ENCODE results near the gene GRM5. TPM values are rescaled to one million over a fixed set of nuclear protein-coding genes. Genes with fewer than 3 reads are reported as not detected.
"Not testable (repeated sequence)": the region's sequence is repeated elsewhere in the genome, so short reads cannot be mapped to it uniquely, and the experiment has no call there.

The GRM5 gene
- polyA plus RNA-seq, 3 donors from 2014 or later: not detected

GRCh38 chr11:89029671-89030070 lies 36.1 kb downstream of the GRM5 start:
- H3K4me3 Mint-ChIP-seq; H3K36me3 Mint-ChIP-seq; H3K4me1 Mint-ChIP-seq; H3K27ac Mint-ChIP-seq; H3K27me3 Mint-ChIP-seq (ENCODE audit: low read depth in 3 of 3); DNase-seq: not testable (repeated sequence)
- H3K9me3 Mint-ChIP-seq: peaks cover 3 to 17% (median 9%) of the 10 kb centered on the region in 6 donors

GRCh38 chr11:89021339-89021738 lies 44.4 kb downstream of the GRM5 start:
- Mint-ChIP-seq H3K27me3 (ENCODE audit: low read depth in 3 of 3) (no peaks in the 10 kb centered on the region), H3K27ac (no peak overlapping the region), H3K9me3 (peaks cover 0 to 31% (median 8%) of the 10 kb centered on the region in 6 donors), H3K4me1 (no peaks in the 10 kb centered on the region), H3K36me3 (no peaks in the 10 kb centered on the region), H3K4me3 (no peak overlapping the region)
- no peak for DNase-seq

- not testable (repeated sequence) for H3K4me3 Mint-ChIP-seq; H3K27ac Mint-ChIP-seq; H3K36me3 Mint-ChIP-seq; H3K27me3 Mint-ChIP-seq (ENCODE audit: low read depth in 3 of 3); H3K4me1 Mint-ChIP-seq; DNase-seq
- peaks cover 0 to 27% (median 5%) of the 10 kb centered on the region in 6 donors for H3K9me3 Mint-ChIP-seq
Measured at GRCh38 chr11:89019827-89020547, 45.8 kb downstream of the GRM5 start.

- DNase-seq: no peak
- H3K27ac Mint-ChIP-seq: no peak overlapping the region
- peaks cover 0 to 9% (median 2%) of the 10 kb centered on the region in 6 donors for H3K9me3 Mint-ChIP-seq
- H3K4me3 Mint-ChIP-seq: no peak overlapping the region
- H3K36me3 Mint-ChIP-seq: no peaks in the 10 kb centered on the region
- peaks cover 0 to 2% (median 0%) of the 10 kb centered on the region in 3 donors for H3K27me3 Mint-ChIP-seq (ENCODE audit: low read depth in 3 of 3)
- no peaks in the 10 kb centered on the region for H3K4me1 Mint-ChIP-seq
Measured at GRCh38 chr11:89016214-89016613, 49.6 kb downstream of the GRM5 start.

GRCh38 chr11:89015614-89016013 lies 50.2 kb downstream of the GRM5 start:
- H3K4me3 Mint-ChIP-seq: no peak overlapping the region
- H3K4me1 Mint-ChIP-seq: no peaks in the 10 kb centered on the region
- H3K27ac Mint-ChIP-seq: no peak overlapping the region
- no peaks in the 10 kb centered on the region for H3K36me3 Mint-ChIP-seq
- H3K27me3 Mint-ChIP-seq (ENCODE audit: low read depth in 3 of 3): peaks cover 0 to 2% (median 0%) of the 10 kb centered on the region in 3 donors
- peaks cover 0 to 10% (median 3%) of the 10 kb centered on the region in 6 donors for H3K9me3 Mint-ChIP-seq
- no peak for DNase-seq

GRCh38 chr11:89000852-89001251 lies 64.9 kb downstream of the GRM5 start:
- H3K27me3 Mint-ChIP-seq (ENCODE audit: low read depth in 3 of 3); H3K4me3 Mint-ChIP-seq; H3K36me3 Mint-ChIP-seq; DNase-seq; H3K27ac Mint-ChIP-seq; H3K4me1 Mint-ChIP-seq: not testable (repeated sequence)
- peaks cover 4 to 33% (median 9%) of the 10 kb centered on the region in 6 donors for H3K9me3 Mint-ChIP-seq

- Mint-ChIP-seq H3K27me3 (ENCODE audit: low read depth in 3 of 3) (peaks cover 0 to 2% (median 0%) of the 10 kb centered on the region in 3 donors), H3K4me3 (no peak overlapping the region), H3K4me1 (no peaks in the 10 kb centered on the region), H3K27ac (no peak overlapping the region), H3K9me3 (peaks cover under 1 to 11% (median 4%) of the 10 kb centered on the region in 6 donors), H3K36me3 (no peaks in the 10 kb centered on the region)
- no peak for DNase-seq
Measured at GRCh38 chr11:88979641-88980040, 86.1 kb downstream of the GRM5 start.

- H3K27ac Mint-ChIP-seq; DNase-seq; H3K4me3 Mint-ChIP-seq; H3K36me3 Mint-ChIP-seq; H3K4me1 Mint-ChIP-seq; H3K27me3 Mint-ChIP-seq (ENCODE audit: low read depth in 3 of 3): not testable (repeated sequence)
- H3K9me3 Mint-ChIP-seq: peaks cover 2 to 11% (median 4%) of the 10 kb centered on the region in 6 donors
Measured at GRCh38 chr11:88978992-88979391, 86.8 kb downstream of the GRM5 start.

- peaks cover 4 to 18% (median 6%) of the 10 kb centered on the region in 6 donors for H3K9me3 Mint-ChIP-seq
- not testable (repeated sequence) for H3K27ac Mint-ChIP-seq; H3K27me3 Mint-ChIP-seq (ENCODE audit: low read depth in 3 of 3); H3K4me3 Mint-ChIP-seq; H3K36me3 Mint-ChIP-seq; DNase-seq; H3K4me1 Mint-ChIP-seq
Measured at GRCh38 chr11:88975441-88975840, 90.3 kb downstream of the GRM5 start.

GRCh38 chr11:88972210-88972609 lies 93.6 kb downstream of the GRM5 start:
- Mint-ChIP-seq H3K4me1 (no peaks in the 10 kb centered on the region), H3K27ac (no peak overlapping the region), H3K36me3 (peaks cover 0 to 3% (median 0%) of the 10 kb centered on the region in 3 donors), H3K4me3 (no peak overlapping the region), H3K9me3 (peaks cover 0 to 18% (median 6%) of the 10 kb centered on the region in 6 donors), H3K27me3 (ENCODE audit: low read depth in 3 of 3) (peaks cover 0 to 2% (median 2%) of the 10 kb centered on the region in 3 donors)
- no peak for DNase-seq

- H3K4me1 Mint-ChIP-seq; DNase-seq; H3K4me3 Mint-ChIP-seq; H3K36me3 Mint-ChIP-seq; H3K27ac Mint-ChIP-seq; H3K27me3 Mint-ChIP-seq (ENCODE audit: low read depth in 3 of 3): not testable (repeated sequence)
- peaks cover 0 to 23% (median 9%) of the 10 kb centered on the region in 6 donors for H3K9me3 Mint-ChIP-seq
Measured at GRCh38 chr11:88961621-88962020, 104.2 kb downstream of the GRM5 start.

- H3K4me3 Mint-ChIP-seq; H3K27me3 Mint-ChIP-seq (ENCODE audit: low read depth in 3 of 3); DNase-seq; H3K4me1 Mint-ChIP-seq; H3K27ac Mint-ChIP-seq; H3K36me3 Mint-ChIP-seq: not testable (repeated sequence)
- peaks cover 0 to 21% (median 8%) of the 10 kb centered on the region in 6 donors for H3K9me3 Mint-ChIP-seq
Measured at GRCh38 chr11:88959857-88960256, 105.9 kb downstream of the GRM5 start.

- Mint-ChIP-seq H3K4me1 (no peaks in the 10 kb centered on the region), H3K4me3 (no peak overlapping the region), H3K27me3 (ENCODE audit: low read depth in 3 of 3) (peaks cover 0 to 3% (median 0%) of the 10 kb centered on the region in 3 donors), H3K27ac (no peak overlapping the region), H3K36me3 (peaks cover 0 to 3% (median 0%) of the 10 kb centered on the region in 3 donors), H3K9me3 (peaks cover 0 to 13% (median 6%) of the 10 kb centered on the region in 6 donors)
- DNase-seq: no peak
Measured at GRCh38 chr11:88950975-88951374, 114.8 kb downstream of the GRM5 start.

GRCh38 chr11:88948908-88949307 lies 116.9 kb downstream of the GRM5 start:
- not testable (repeated sequence) for H3K4me1 Mint-ChIP-seq; H3K4me3 Mint-ChIP-seq; DNase-seq; H3K36me3 Mint-ChIP-seq; H3K27me3 Mint-ChIP-seq (ENCODE audit: low read depth in 3 of 3); H3K27ac Mint-ChIP-seq
- H3K9me3 Mint-ChIP-seq: peaks cover 2 to 14% (median 8%) of the 10 kb centered on the region in 6 donors

Measured in immature natural killer cell (primary cell).